Sigmoid colon (tissue), 7 donors: ENCODE measurements around the gene RAD21L1. TPM values are rescaled to one million over a fixed set of nuclear protein-coding genes. Genes with fewer than 3 reads are reported as not detected.

ENCODE experiments used
- DNase-seq: peaks from one replicate; pipeline ENCODE4 v3.0.0-alpha.2; 2019
- H3K27ac ChIP-seq, 4 donors: fragments of 200-600 bp; sonication (generic); one replicate each; pipeline ENCODE4 v1.5.1; 2016 to 2019; ENCODE audit warnings: mild to moderate bottlenecking in 1 of 4
- H3K27me3 ChIP-seq, 3 donors: fragments of 200-600 bp; sonication (generic); one replicate each; pipeline ENCODE4 v1.5.1; 2019; ENCODE audit warnings: mild to moderate bottlenecking in 1 of 3
- H3K36me3 ChIP-seq, 4 donors: fragments of 200-600 bp; sonication (generic); one replicate each; pipeline ENCODE4 v1.5.1; 2016 to 2019
- H3K4me1 ChIP-seq, 4 donors: fragments of 200-600 bp; sonication (generic); one replicate each; pipeline ENCODE4 v1.5.1; 2017 to 2019
- H3K4me3 ChIP-seq, 4 donors: fragments of 200-600 bp; sonication (generic); one replicate each; pipeline ENCODE4 v1.5.1; 2017 to 2019; ENCODE audit warnings: mild to moderate bottlenecking in 2 of 4, moderate library complexity in 1 of 4
- H3K9me3 ChIP-seq, 4 donors: fragments of 200-600 bp in 3 of 4; sonication (generic) in 3 of 4; one replicate each; pipeline versions ENCODE4 v1.5.1 to v1.6.1; 2013 to 2019
- CTCF ChIP-seq, 4 experiments: fragments of 450-650 bp in 3 of 4; fragments of 200-600 bp in 1 of 4; IDR thresholded peaks; one replicate each; pipeline ENCODE4 v1.5.1; 2016 to 2019; ENCODE audit warnings: antibody characterized with exemption in 4 of 4, mild to moderate bottlenecking in 3 of 4, moderate library complexity in 2 of 4
- EP300 ChIP-seq, 4 donors: sonication (generic); formaldehyde crosslinking; IDR thresholded peaks; one replicate each; pipeline ENCODE4 v1.6.1; 2017; ENCODE audit warnings: antibody characterized with exemption in 4 of 4
- POLR2A ChIP-seq, 2 donors: fragments of 450-650 bp; IDR thresholded peaks; one replicate each; pipeline ENCODE4 v1.6.1; 2016; ENCODE audit warnings: antibody characterized with exemption in 2 of 2, mild to moderate bottlenecking in 2 of 2, moderate library complexity in 2 of 2
- POLR2AphosphoS5 ChIP-seq, 4 donors: sonication (generic); formaldehyde crosslinking; IDR thresholded peaks; one replicate each; pipeline ENCODE4 v1.6.1; 2017; ENCODE audit warnings: antibody characterized with exemption in 4 of 4
- WGBS, 2 donors: extraction: QIAGEN DNeasy Blood & Tissue Kit; methylation state at CpG; one replicate each; pipeline ENCODE4 v1.1.7; 2013; 5-methylcytosine and 5-hydroxymethylcytosine counted together
- intact Hi-C: fragments of 100-400 bp; cut with DNase I; formaldehyde crosslinking; loops from one replicate; pipeline ENCODE4 v1.15.1; 2023
- polyA plus RNA-seq, 3 donors: library from polyadenylated mRNA; stranded (reverse); fragments of 200-250 nt; gene quantifications; one replicate each; pipeline ENCODE4 v1.2.3, GENCODE V29; 2013
- total RNA-seq, 4 donors: library from RNA; depleted of rRNA; stranded (reverse); fragments of >200 nt; gene quantifications; one replicate each; pipeline ENCODE4 v1.1.0, GENCODE V29; 2016
- donor health status: healthy with polysubstance abuse.
- donor health status: Bipolar disorder and iron deficiency.
- donor health status: healthy.

The RAD21L1 gene
- total and polyA plus RNA-seq, 7 donors: not detected

GRCh38 chr20:1292620-1293019 lies 66.8 kb downstream of the RAD21L1 start:
- no peaks in the 10 kb centered on the region for H3K4me1 ChIP-seq
- intact Hi-C loops: no loop called here
- WGBS, 2 donors: 84 to 95% methylated on average over 1 of the region's 1 CpG
- DNase-seq: peak; percentile 26
- no peak overlapping the region for H3K27ac ChIP-seq
- no peak for TF ChIP-seq CTCF (IDR thresholded peaks at IDR 0.05)
- TF ChIP-seq EP300 (IDR thresholded peaks at IDR 0.05): no peak
- TF ChIP-seq POLR2A (IDR thresholded peaks at IDR 0.05): no peak
- TF ChIP-seq POLR2AphosphoS5 (IDR thresholded peaks at IDR 0.05): no peak
- no peaks in the 10 kb centered on the region for H3K27me3 ChIP-seq
- H3K4me3 ChIP-seq: no peak overlapping the region
- peaks cover 0 to 9% (median 0%) of the 10 kb centered on the region in 4 donors for H3K36me3 ChIP-seq
- no peaks in the 10 kb centered on the region for H3K9me3 ChIP-seq

- no peak for TF ChIP-seq POLR2AphosphoS5 (IDR thresholded peaks at IDR 0.05)
- TF ChIP-seq EP300 (IDR thresholded peaks at IDR 0.05): no peak
- TF ChIP-seq POLR2A (IDR thresholded peaks at IDR 0.05): no peak
- no peak for TF ChIP-seq CTCF (IDR thresholded peaks at IDR 0.05)
- 55 to 83% methylated on average over 6 of the region's 6 CpGs for WGBS, 2 donors
- no peak overlapping the region for H3K4me3 ChIP-seq
- H3K4me1 ChIP-seq: no peaks in the 10 kb centered on the region
- peak; percentile 42 for DNase-seq
- intact Hi-C loops: no loop called here
- no peak overlapping the region for H3K27ac ChIP-seq
- H3K36me3 ChIP-seq: peaks cover 0 to 12% (median 0%) of the 10 kb centered on the region in 4 donors
- no peaks in the 10 kb centered on the region for H3K9me3 ChIP-seq
- no peaks in the 10 kb centered on the region for H3K27me3 ChIP-seq
Observed at GRCh38 chr20:1293641-1294379, 68.0 kb downstream of the RAD21L1 start.

DNA sequence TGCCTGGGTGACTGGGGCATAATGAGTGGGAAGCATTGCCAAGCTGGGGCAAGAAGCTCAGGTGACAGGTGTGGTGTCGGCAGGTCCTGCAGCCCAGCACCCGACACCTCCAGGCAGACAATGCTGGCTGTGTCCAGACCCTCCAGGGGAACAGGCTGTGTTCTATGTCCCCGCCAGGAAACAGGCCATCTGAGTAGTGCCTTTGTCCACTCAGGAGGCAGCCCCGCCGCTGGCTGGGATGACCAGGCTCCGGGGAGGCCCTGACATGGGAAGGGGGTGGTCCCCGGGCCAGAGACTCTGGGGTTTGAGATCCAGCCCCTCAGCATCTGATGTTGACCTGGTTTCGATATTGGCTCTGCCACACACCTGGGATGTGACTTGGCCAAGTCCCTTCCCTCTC lies 68.7 kb downstream of the RAD21L1 start:
- H3K27ac ChIP-seq: no peak overlapping the region
- H3K36me3 ChIP-seq: peaks cover 0 to 18% (median 0%) of the 10 kb centered on the region in 4 donors
- TF ChIP-seq POLR2A (IDR thresholded peaks at IDR 0.05) (no peak), CTCF (IDR thresholded peaks at IDR 0.05) (no peak), EP300 (IDR thresholded peaks at IDR 0.05) (no peak), POLR2AphosphoS5 (IDR thresholded peaks at IDR 0.05) (no peak)
- DNase-seq: peak; percentile 54
- H3K9me3 ChIP-seq: no peaks in the 10 kb centered on the region
- no peaks in the 10 kb centered on the region for H3K27me3 ChIP-seq
- no peaks in the 10 kb centered on the region for H3K4me1 ChIP-seq
- WGBS, 2 donors: 85 to 95% methylated on average over 8 of the region's 8 CpGs
- H3K4me3 ChIP-seq: no peak overlapping the region
- intact Hi-C loops: no loop called here

GRCh38 chr20:1295276-1295930 lies 69.6 kb downstream of the RAD21L1 start:
- intact Hi-C loops: no loop called here
- 96 to 97% methylated on average over 20 of the region's 20 CpGs for WGBS, 2 donors
- TF ChIP-seq CTCF (IDR thresholded peaks at IDR 0.05): no peak
- TF ChIP-seq POLR2AphosphoS5 (IDR thresholded peaks at IDR 0.05): no peak
- TF ChIP-seq EP300 (IDR thresholded peaks at IDR 0.05): no peak
- TF ChIP-seq POLR2A (IDR thresholded peaks at IDR 0.05): no peak
- Histone ChIP-seq H3K36me3 (peaks cover 0 to 22% (median 0%) of the 10 kb centered on the region in 4 donors), H3K4me1 (no peaks in the 10 kb centered on the region), H3K4me3 (no peak overlapping the region), H3K9me3 (no peaks in the 10 kb centered on the region), H3K27ac (no peak overlapping the region), H3K27me3 (no peaks in the 10 kb centered on the region)
- DNase-seq: peak; percentile 46
